Esophagus squamous epithelium (tissue), 5 donors: ENCODE measurements around the gene IFIT1B. TPM values are rescaled to one million over a fixed set of nuclear protein-coding genes. Genes with fewer than 3 reads are reported as not detected.
A peak's percentile ranks its signal among the peaks of the same experiment; 100 is the strongest.
"Not testable (repeated sequence)": the region's sequence is repeated elsewhere in the genome, so short reads cannot be mapped to it uniquely, and the experiment has no call there.

Experiments
- DNase-seq: peaks from one replicate; lab custom pipeline; 2025; lab: John Stamatoyannopoulos, UW
- H3K27ac ChIP-seq, 4 donors: fragments of 200-600 bp; sonication (generic); one replicate each; pipeline ENCODE4 v1.5.1; 2016 to 2019; ENCODE audit warnings: mild to moderate bottlenecking in 1 of 4
- H3K27me3 ChIP-seq, 4 donors: fragments of 200-600 bp; sonication (generic); 1 replicate in 3 of 4; 2 replicates in 1 of 4; pipeline versions ENCODE4 v1.5.1 to v1.6.0; 2017 to 2021; ENCODE audit warnings: antibody characterized with exemption in 1 of 4
- H3K36me3 ChIP-seq, 3 donors: fragments of 200-600 bp; sonication (generic); one replicate each; pipeline ENCODE4 v1.5.1; 2016 to 2019
- H3K4me1 ChIP-seq, 3 donors: fragments of 200-600 bp; sonication (generic); one replicate each; pipeline ENCODE4 v1.5.1; 2017 to 2019
- H3K4me3 ChIP-seq, 4 donors: fragments of 200-600 bp; sonication (generic); 1 replicate in 3 of 4; 2 replicates in 1 of 4; pipeline ENCODE4 v1.5.1; 2016 to 2019; ENCODE audit warnings: mild to moderate bottlenecking in 2 of 4, moderate library complexity in 1 of 4
- H3K9me3 ChIP-seq, 3 donors: fragments of 200-600 bp; sonication (generic); one replicate each; pipeline ENCODE4 v1.5.1; 2016 to 2019
- POLR2A ChIP-seq, 4 donors: fragments of 450-650 bp; IDR thresholded peaks; one replicate each; pipeline ENCODE4 v1.6.1; 2017; ENCODE audit warnings: antibody characterized with exemption in 4 of 4, mild to moderate bottlenecking in 4 of 4, moderate library complexity in 3 of 4
- WGBS, 2 donors: methylation state at CpG; one replicate each; pipeline ENCODE4 v1.1.5; 2018; 5-methylcytosine and 5-hydroxymethylcytosine counted together
- intact Hi-C: fragments of 100-400 bp; cut with DNase I; formaldehyde crosslinking; loops from one replicate; pipeline ENCODE4 v1.15.0; 2022
- total RNA-seq, 4 donors: library from RNA; depleted of rRNA; stranded (reverse); fragments of >200 nt; gene quantifications; one replicate each; pipeline ENCODE4 v1.1.0, GENCODE V29; 2016
- TF ChIP-seq, protein P1 (sequence below), 6 experiments: fragments of 450-650 bp in 4 of 6; fragments of 200-600 bp in 2 of 6; sonication (generic) in 2 of 6; IDR thresholded peaks; one replicate each; pipeline ENCODE4 v1.5.1; 2016 to 2019; ENCODE audit warnings: antibody characterized with exemption in 6 of 6, mild to moderate bottlenecking in 4 of 6, moderate library complexity in 4 of 6
- donor health status: DM: yes; HTN: yes; CAD: no.

Gene IFIT1B
- total RNA-seq, 4 donors from 2014 or later = not detected

DNA sequence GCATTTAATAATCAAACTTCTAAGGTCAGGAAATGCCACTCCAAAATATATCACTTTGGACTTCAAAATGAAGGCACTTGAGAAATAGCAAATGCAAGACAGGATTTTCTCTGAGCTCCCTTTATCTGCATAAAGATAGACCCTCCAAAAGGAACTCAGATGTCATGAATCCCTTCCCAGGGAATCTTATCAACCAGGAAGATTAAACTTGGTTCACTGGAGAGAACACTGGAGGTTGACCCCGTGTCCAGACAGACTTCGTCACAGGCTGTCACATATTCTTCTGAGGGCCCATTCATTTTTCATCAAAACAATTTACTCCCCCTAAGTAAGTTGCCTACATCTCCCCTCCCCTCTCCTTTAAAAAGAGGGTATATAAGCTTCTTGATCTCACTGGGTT is 28.9 kb upstream of the IFIT1B start:
- no peak for TF ChIP-seq POLR2A (IDR thresholded peaks at IDR 0.05)
- TF ChIP-seq, protein P1, sequence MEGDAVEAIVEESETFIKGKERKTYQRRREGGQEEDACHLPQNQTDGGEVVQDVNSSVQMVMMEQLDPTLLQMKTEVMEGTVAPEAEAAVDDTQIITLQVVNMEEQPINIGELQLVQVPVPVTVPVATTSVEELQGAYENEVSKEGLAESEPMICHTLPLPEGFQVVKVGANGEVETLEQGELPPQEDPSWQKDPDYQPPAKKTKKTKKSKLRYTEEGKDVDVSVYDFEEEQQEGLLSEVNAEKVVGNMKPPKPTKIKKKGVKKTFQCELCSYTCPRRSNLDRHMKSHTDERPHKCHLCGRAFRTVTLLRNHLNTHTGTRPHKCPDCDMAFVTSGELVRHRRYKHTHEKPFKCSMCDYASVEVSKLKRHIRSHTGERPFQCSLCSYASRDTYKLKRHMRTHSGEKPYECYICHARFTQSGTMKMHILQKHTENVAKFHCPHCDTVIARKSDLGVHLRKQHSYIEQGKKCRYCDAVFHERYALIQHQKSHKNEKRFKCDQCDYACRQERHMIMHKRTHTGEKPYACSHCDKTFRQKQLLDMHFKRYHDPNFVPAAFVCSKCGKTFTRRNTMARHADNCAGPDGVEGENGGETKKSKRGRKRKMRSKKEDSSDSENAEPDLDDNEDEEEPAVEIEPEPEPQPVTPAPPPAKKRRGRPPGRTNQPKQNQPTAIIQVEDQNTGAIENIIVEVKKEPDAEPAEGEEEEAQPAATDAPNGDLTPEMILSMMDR (IDR thresholded peaks at IDR 0.05) = no peak
- no peak overlapping the region for H3K4me3 ChIP-seq
- no peaks in the 10 kb centered on the region for H3K9me3 ChIP-seq
- WGBS, 2 donors = 74 to 87% methylated on average over 2 of the region's 2 CpGs
- no peaks in the 10 kb centered on the region for H3K27me3 ChIP-seq
- no peak for DNase-seq
- intact Hi-C loops = no loop called here
- H3K27ac ChIP-seq = no peak overlapping the region
- H3K4me1 ChIP-seq = peaks cover 12 to 50% (median 39%) of the 10 kb centered on the region in 3 donors
- H3K36me3 ChIP-seq = no peaks in the 10 kb centered on the region

GRCh38 chr10:89350631-89351315 is 27.1 kb upstream of the IFIT1B start:
- H3K27me3 ChIP-seq, intact Hi-C loops, DNase-seq, H3K36me3 ChIP-seq, H3K9me3 ChIP-seq: not testable (repeated sequence)
- peaks cover 12 to 50% (median 39%) of the 10 kb centered on the region in 3 donors for H3K4me1 ChIP-seq
- H3K4me3 ChIP-seq = peak overlapping the region in 1 of 4 donors; percentile 2
- H3K27ac ChIP-seq = peak overlapping the region; percentile 20 to 83 (median 82)
- WGBS, 2 donors = 17 to 18% methylated on average over 7 of the region's 7 CpGs

DNA sequence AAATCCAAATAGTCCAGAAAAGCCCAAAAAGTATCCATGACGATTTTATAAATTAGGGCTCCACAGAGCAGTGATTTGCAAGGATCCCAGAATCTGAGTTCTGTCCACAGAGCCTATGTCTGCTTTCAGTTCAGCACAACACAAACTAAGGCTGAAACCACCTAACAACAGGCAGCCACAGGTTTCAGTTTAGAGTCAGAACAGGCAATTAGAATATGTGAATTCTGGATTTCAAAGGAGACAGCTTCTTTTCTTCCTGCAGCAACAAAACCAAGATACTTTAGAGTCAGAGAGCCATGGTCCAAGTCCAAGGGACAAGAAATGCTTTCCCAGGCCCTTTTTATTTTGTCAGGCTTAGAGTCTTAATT is 26.5 kb upstream of the IFIT1B start:
- intact Hi-C loops = no loop called here
- H3K4me3 ChIP-seq = no peak overlapping the region
- no peaks in the 10 kb centered on the region for H3K36me3 ChIP-seq
- H3K4me1 ChIP-seq = peaks cover 12 to 50% (median 35%) of the 10 kb centered on the region in 3 donors
- peak overlapping the region; percentile 20 to 83 (median 82) for H3K27ac ChIP-seq
- TF ChIP-seq, protein P1 (IDR thresholded peaks at IDR 0.05) = no peak
- TF ChIP-seq POLR2A (IDR thresholded peaks at IDR 0.05) = no peak
- H3K9me3 ChIP-seq = no peaks in the 10 kb centered on the region
- DNase-seq = no peak
- H3K27me3 ChIP-seq = no peaks in the 10 kb centered on the region
- 33 to 38% methylated on average over 1 of the region's 1 CpG for WGBS, 2 donors

DNA sequence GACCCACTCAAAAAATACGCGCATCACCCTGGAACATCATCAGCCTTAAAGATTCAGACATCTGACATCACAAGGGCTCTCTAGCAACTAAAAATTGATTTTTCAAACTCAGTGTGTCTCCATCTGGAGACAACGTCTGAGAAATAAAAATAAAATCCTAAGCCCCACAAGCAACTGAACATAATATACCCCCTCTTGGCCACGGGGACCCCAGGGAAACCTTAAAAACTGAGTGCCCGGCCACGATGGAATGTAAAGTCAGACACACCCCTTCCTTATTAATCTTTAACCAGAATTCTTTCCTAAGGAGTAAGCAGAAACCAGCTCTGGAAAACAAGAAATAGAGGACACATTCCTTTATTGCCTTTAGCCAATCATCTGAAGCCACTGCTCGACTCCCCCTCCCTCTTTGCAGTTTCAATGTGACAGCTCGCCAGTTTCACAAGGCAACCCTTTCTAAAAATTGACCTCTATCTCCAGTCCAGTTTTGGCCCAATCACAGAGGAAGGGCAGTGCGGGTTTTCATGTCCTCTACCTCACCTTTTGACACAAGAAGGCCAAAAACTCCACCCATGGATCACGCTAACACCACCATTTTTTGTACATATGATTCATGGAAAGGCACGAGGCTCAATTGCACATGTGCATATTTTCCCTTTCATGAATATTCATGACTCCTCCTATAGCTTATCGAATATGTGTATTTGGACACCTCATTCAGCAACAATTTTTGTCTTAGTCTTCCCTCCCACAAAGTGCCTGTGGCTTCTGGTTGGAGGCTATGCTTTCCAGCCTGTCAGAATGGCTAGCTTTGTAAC is 25.9 kb upstream of the IFIT1B start:
- Histone ChIP-seq H3K4me3 (no peak overlapping the region), H3K9me3 (no peaks in the 10 kb centered on the region), H3K4me1 (peaks cover 12 to 44% (median 29%) of the 10 kb centered on the region in 3 donors), H3K36me3 (no peaks in the 10 kb centered on the region), H3K27ac (peak overlapping the region; percentile 20 to 83 (median 82)), H3K27me3 (no peaks in the 10 kb centered on the region)
- TF ChIP-seq, protein P1 (IDR thresholded peaks at IDR 0.05) = no peak
- TF ChIP-seq POLR2A (IDR thresholded peaks at IDR 0.05) = no peak
- DNase-seq = no peak
- WGBS, 2 donors = 47 to 58% methylated on average over 12 of the region's 12 CpGs
- intact Hi-C loops = no loop called here

DNA sequence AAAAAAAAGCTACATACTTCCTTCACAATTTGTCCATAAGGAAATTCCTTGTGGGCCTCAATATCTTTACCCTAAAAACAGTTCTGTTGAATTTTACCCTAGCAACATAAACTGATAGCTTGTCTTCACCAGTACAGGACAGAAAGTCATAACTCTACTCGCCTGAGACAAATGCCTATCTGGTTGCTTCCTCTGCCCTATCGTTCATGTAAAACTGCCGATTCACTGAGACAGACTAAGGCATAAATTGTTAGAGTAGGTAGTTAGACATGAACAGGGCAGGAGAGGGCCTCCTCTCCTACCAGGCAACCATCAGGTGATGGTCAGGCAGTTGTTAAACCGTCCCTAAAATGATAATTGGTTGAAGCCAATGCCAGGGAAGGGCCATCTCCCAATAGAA is 25.1 kb upstream of the IFIT1B start:
- 64 to 79% methylated on average over 3 to 4 of the region's 4 CpGs for WGBS, 2 donors
- peaks cover 12 to 35% (median 23%) of the 10 kb centered on the region in 3 donors for H3K4me1 ChIP-seq
- intact Hi-C loops = no loop called here
- no peak for TF ChIP-seq POLR2A (IDR thresholded peaks at IDR 0.05)
- TF ChIP-seq, protein P1 (IDR thresholded peaks at IDR 0.05) = no peak
- H3K36me3 ChIP-seq = no peaks in the 10 kb centered on the region
- H3K9me3 ChIP-seq = no peaks in the 10 kb centered on the region
- peak overlapping the region in 1 of 4 donors; percentile 83 for H3K27ac ChIP-seq
- no peak for DNase-seq
- H3K4me3 ChIP-seq = no peak overlapping the region
- H3K27me3 ChIP-seq = no peaks in the 10 kb centered on the region
